GM18909 (cell line): ENCODE measurements around the gene DGKH.
"Not testable (repeated sequence)": the region's sequence is repeated elsewhere in the genome, so short reads cannot be mapped to it uniquely, and the experiment has no call there.

Source experiments
- ATAC-seq: cut with Tn5 transposase; IDR thresholded peaks from one replicate; pipeline ENCODE4 v1.9.1; 2021; ENCODE audit warnings: mild to moderate bottlenecking; ENCODE audit not compliant: unreplicated experiment, poor library complexity

DGKH gene

GRCh38 chr13:42110410-42111155 lies 62.1 kb downstream of the DGKH start:
- ATAC-seq, result no peak

GRCh38 chr13:42112864-42113263 lies 64.4 kb downstream of the DGKH start:
- no peak for ATAC-seq

- no peak for ATAC-seq
Observed at GRCh38 chr13:42113478-42113877, 65.0 kb downstream of the DGKH start.

GRCh38 chr13:42114278-42114677 lies 65.8 kb downstream of the DGKH start:
- no peak for ATAC-seq

GRCh38 chr13:42114912-42115311 lies 66.5 kb downstream of the DGKH start:
- ATAC-seq, result no peak

- ATAC-seq, result no peak
Observed at GRCh38 chr13:42116225-42116624, 67.8 kb downstream of the DGKH start.

GRCh38 chr13:42119041-42119440 lies 70.6 kb downstream of the DGKH start:
- no peak for ATAC-seq

GRCh38 chr13:42119875-42120274 lies 71.4 kb downstream of the DGKH start:
- peak; percentile 63 for ATAC-seq

- no peak for ATAC-seq
Observed at GRCh38 chr13:42123600-42123999, 75.2 kb downstream of the DGKH start.

GRCh38 chr13:42125046-42125445 lies 76.6 kb downstream of the DGKH start:
- ATAC-seq, result no peak

GRCh38 chr13:42127047-42127446 lies 78.6 kb downstream of the DGKH start:
- ATAC-seq, result no peak

GRCh38 chr13:42129033-42129432 lies 80.6 kb downstream of the DGKH start:
- no peak for ATAC-seq

- ATAC-seq, result no peak
Observed at GRCh38 chr13:42136518-42136917, 88.1 kb downstream of the DGKH start.

- no peak for ATAC-seq
Observed at GRCh38 chr13:42137856-42138537, 89.5 kb downstream of the DGKH start.

- no peak for ATAC-seq
Observed at GRCh38 chr13:42140494-42140893, 92.0 kb downstream of the DGKH start.

GRCh38 chr13:42141052-42141451 lies 92.6 kb downstream of the DGKH start:
- not testable (repeated sequence) for ATAC-seq

GRCh38 chr13:42146359-42146758 lies 97.9 kb downstream of the DGKH start:
- ATAC-seq, result no peak

GRCh38 chr13:42148538-42148937 lies 100.1 kb downstream of the DGKH start:
- ATAC-seq, result no peak

- ATAC-seq, result no peak
Observed at GRCh38 chr13:42149136-42149535, 100.7 kb downstream of the DGKH start.

GRCh38 chr13:42151781-42152180 lies 103.3 kb downstream of the DGKH start:
- no peak for ATAC-seq

- no peak for ATAC-seq
Observed at GRCh38 chr13:42152495-42152894, 104.0 kb downstream of the DGKH start.
